ENCODE results near the gene DSC3. TPM values are rescaled to one million over a fixed set of nuclear protein-coding genes. Genes with fewer than 3 reads are reported as not detected.
"Not testable (repeated sequence)": the region's sequence is repeated elsewhere in the genome, so short reads cannot be mapped to it uniquely, and the experiment has no call there.

The DSC3 gene
- total RNA-seq, 2 donors from 2014 or later = 0.22 to 0.34 TPM

DNA sequence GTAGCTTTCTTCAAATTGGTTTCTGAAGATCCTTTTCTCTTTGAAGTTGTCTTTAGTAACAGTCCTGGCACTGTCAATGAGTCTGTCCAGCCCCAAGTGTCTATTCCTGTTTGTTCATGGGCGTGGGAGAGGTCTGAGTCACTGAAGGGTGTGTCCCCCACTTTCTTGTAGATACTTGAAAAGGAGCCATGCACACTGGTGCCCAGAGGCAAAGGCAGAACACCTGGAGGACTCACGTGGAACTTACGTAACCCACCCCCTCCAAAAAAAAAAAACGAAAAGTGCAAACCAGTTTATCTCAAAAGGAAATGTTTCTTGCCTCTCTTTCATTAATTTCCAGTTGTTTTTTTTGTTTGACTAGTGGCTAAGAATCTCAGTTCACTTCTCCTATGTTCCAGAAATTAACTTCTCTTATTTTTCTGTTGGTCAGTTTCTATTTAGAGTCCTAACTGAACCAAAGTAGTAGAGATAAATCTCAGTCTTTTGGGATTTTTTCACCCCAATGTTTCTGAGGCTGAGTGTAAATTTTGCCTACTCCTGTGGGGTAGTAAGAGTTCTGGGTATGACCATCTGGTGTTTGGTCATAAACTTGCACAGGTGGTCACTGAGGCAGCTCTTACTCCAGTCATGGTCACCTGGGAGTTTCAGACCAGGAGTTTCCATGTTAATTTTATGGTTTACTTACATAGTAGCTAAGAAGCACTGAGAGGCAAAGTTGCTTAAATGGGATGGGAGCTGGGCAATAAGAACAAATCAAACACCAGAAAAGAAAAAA lies 54.9 kb downstream of the DSC3 start:
- peak; percentile 96 for ATAC-seq
- DNase-seq = peak; percentile 28 to 66
- intact Hi-C loops (cut with DNase I, micrococcal nuclease) = no loop called here

DNA sequence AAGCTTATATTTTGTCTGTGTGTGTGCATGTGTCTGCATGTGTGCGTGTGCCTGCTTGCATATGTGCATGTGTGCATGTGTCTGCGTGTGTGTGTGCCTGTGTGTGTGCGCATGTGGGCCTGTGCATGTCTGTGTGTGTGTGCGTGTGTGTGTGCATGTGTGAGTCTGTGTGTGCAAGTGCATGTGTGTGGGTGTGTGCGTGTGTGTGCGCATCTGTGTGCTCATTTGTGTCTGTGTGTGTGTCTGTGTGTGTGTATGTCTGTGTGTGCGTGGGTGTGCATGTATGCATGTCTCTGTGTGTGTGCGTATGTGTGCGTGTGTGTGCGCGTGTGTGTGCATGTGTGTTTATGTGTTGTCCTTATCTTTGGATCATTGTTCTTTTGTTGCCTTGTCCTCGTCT lies 56.8 kb downstream of the DSC3 start:
- intact Hi-C loops (cut with DNase I, micrococcal nuclease) = no loop called here
- DNase-seq (no peak), ATAC-seq (no peak)

DNA sequence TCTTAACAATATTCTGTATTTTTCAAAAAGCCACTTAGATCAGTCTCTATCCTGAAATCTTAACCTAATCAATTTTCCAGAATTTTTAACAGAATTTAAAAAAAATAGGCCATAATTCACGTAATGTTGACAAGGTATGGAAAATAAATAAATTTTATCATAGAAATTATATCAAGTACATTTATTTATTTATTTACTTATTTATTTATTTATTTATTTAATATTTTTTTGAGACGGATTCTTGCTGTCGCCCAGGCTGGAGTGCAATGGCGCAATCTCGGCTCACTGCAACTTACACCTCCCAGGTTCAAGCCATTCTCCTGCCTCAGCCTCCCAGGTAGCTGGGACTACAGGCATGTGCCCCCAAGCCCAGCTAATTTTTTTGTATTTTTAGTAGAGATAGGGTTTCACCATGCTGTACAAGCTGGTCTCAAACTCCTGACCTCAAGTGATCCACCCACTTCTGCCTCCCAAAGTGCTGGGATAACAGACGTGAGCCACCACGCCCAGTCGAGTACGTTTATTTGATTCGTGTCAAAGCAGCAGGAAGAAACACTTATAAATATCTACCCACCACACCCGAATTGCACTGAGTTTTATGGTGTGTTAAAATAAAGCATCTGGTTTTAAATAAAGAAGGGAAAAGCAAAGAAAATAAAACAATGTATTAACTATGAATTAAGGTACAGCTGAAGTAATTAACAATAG lies 60.1 kb downstream of the DSC3 start:
- peak; percentile 49 to 54 for DNase-seq
- ATAC-seq = peak; percentile 84
- intact Hi-C loops (cut with DNase I, micrococcal nuclease) = no loop called here

GRCh38 chr18:30978091-30978490 lies 64.5 kb downstream of the DSC3 start:
- ATAC-seq; DNase-seq; intact Hi-C loops (cut with DNase I, micrococcal nuclease): not testable (repeated sequence)

DNA sequence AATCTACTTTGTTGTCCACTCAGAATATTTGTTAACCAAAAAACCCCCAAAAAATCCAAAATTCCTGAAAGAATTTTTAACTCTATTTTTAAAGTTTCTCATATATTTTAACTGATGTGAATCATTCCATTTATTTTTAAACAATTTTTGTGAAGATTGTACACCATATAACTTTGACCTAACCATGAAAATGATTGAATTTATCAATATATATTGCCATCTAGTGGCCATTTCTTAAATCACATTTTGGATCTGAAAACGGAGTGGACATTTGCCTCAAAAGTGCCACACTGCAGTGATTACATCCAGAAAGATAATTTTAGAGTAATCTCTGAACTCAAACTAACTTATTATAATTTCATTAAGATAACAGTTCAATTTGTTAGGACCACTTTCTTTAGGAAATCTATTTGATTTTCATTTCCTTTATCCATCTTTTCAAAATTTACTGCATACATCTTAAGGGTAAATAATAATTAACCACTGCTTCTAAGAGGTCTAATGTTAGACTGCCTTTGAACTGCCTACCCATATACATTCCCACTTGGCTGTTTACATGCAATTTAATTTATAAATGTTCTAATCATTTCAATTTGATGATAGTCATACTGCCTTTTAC lies 71.1 kb downstream of the DSC3 start:
- ATAC-seq = peak; percentile 61
- intact Hi-C loops (cut with DNase I, micrococcal nuclease) = loop anchor here in 1 of 2 donors (5.0 kb wide), 1 partner anchor 1099 kb away; no protein-coding TSS in a partner anchor
- no peak for DNase-seq

DNA sequence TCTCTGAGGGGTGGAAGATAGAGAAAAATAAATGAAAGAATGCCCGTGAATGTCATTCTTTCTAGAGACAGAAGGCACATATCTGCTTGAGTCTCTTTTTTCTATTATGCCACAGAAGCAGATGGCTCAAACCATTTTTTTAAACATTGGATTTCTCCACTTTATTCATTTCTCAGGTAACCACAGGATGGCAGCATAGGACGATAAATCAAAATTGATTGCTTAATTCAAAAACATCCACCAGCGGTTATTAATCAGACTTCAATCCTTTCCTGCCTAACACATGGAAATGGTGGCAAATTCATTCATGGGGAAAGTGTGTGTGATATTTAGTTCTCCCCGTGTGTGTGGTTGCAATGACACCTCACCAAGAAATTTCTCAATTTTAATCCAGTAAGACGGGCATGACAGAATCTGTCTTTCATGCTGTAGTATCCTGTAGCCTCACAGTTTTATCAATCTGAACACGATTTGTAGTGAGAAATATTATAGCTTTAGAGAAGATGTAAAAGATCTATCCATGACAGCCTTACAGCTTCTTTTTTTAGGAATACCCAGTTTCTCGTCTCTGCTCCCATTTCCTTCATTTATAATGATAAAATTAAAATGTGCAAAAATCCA lies 72.2 kb downstream of the DSC3 start:
- ATAC-seq (peak; percentile 65), DNase-seq (no peak)
- intact Hi-C loops (cut with DNase I, micrococcal nuclease) = loop anchor here in 1 of 2 donors (5.0 kb wide), 1 partner anchor 1098 kb away; no protein-coding TSS in a partner anchor

DNA sequence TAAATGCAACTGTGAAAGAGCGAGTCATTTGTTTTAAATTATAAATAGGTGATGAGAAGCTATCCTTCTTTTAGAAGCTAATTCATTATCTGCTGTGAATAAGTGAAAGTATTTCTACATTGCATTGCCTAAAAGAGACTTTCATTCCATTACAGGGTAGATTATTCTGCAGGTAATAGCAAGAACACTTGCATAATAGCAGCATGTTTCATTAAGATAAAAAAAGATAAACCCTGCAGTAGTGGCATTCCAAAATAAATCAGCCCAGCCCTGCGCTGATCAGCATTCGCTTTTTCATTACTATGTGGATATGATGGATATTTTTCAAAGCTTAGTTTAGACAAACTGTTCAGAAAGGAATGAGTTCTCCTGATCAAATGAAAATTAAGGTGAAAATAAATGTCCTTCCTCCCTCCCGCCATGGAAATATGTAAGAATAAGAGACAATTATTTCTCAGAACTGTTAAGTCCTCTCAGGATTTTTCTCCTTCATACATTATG lies 72.8 kb downstream of the DSC3 start:
- no peak for DNase-seq
- intact Hi-C loops (cut with DNase I, micrococcal nuclease) = loop anchor here in 1 of 2 donors (5.0 kb wide), 1 partner anchor 1097 kb away; no protein-coding TSS in a partner anchor
- no peak for ATAC-seq

DNA sequence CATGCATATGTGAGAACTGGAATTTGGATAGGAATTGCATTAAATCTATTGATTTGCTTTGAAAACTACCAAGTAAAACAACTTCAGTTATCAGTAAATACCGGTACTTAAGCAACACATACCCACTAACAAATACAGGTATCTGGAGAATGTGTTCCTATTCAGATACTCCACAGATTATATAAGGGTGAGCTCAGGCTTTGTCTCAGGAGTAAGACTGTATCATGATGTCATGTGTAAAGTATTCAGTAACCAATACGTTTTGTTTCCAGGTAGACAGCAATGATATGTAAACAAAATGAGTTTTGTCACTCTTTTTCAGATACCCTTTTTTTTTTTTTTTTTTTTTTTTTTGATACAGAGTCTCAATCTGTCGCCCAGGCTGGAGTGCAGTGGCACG lies 74.8 kb downstream of the DSC3 start:
- ATAC-seq (no peak), DNase-seq (no peak)
- intact Hi-C loops (cut with DNase I, micrococcal nuclease) = no loop called here

DNA sequence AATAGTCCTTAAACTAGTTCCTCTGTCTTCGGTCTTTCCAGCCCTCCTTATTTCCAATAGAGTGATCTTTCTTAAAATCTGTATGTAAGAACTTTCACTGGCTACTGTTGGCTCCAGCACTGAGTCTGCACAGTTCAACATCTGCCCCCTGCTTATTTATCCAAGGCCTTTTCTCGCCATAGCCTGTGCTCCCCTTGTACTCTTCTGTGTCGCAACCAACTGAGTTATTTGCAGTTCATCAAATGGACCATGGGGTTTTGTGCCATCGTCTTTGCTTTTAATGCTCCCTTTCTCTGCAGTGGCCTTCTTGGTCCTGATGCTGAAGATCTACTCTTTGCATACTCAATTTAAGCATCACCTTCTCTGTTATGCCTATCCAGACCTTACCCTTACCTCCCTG lies 77.3 kb downstream of the DSC3 start:
- intact Hi-C loops (cut with DNase I, micrococcal nuclease) = no loop called here
- DNase-seq (no peak), ATAC-seq (no peak)

DNA sequence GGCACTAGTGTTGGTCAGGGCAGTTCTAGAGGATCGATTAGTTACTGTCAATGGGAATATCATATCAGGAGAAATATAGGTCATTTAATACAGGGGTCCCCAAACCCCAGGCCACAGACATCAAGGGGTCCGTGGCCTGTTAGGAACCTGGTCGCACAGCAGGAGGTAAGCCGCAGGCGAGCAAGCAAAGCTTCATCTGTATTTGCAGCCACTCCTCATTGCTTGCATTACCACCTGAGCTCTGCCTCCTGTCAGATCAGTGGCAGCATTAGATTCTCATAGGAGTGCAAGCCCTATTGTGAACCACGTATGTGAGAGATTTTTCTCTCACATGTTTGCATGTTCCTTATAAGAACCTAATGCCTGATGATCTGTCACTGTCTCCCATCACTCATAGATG lies 81.9 kb downstream of the DSC3 start:
- no peak for DNase-seq
- intact Hi-C loops (cut with DNase I, micrococcal nuclease) = no loop called here
- ATAC-seq = no peak

- DNase-seq = no peak
- intact Hi-C loops (cut with DNase I, micrococcal nuclease) = no loop called here
- no peak for ATAC-seq
Measured at GRCh38 chr18:30957066-30957465, 85.5 kb downstream of the DSC3 start.

DNA sequence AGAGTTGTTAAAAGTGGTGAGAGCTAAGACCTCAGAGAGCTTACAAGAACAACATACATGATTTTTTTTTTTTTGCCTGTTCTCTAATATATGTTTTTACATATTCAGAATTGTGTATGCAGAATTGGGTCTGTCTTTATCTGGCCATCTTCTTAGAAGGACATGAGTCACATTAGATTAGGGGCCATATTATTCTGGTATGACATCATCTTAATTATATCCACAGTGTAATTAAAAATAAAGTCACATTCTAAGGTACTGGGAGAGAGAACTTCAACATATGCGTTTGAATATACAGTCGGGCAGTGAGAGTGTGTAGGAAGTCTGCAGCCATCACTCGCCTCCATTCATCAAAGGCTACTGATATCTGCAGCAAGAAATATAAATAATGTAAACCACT lies 88.3 kb downstream of the DSC3 start:
- DNase-seq = no peak
- intact Hi-C loops (cut with DNase I, micrococcal nuclease) = no loop called here
- ATAC-seq = no peak

DNA sequence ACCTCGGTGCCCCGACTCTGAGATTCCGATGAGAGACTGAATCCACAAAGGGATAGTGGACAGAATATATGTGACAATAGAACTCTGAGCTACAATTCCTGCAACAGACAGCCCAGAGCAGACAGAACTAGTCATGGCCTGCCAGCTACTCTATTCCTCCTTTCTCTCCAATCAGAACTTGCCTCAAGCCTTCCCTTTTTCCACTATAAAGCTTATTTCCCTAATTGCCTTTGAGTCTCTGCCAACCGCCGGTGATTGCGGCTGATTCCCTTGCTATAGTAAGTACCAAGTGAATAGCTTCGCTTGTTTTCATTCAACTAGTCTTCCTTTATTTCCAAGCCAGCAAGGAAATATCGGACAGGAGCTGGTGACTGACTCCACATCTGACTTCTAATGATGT lies 96.8 kb downstream of the DSC3 start:
- ATAC-seq = peak; percentile 78

DNA sequence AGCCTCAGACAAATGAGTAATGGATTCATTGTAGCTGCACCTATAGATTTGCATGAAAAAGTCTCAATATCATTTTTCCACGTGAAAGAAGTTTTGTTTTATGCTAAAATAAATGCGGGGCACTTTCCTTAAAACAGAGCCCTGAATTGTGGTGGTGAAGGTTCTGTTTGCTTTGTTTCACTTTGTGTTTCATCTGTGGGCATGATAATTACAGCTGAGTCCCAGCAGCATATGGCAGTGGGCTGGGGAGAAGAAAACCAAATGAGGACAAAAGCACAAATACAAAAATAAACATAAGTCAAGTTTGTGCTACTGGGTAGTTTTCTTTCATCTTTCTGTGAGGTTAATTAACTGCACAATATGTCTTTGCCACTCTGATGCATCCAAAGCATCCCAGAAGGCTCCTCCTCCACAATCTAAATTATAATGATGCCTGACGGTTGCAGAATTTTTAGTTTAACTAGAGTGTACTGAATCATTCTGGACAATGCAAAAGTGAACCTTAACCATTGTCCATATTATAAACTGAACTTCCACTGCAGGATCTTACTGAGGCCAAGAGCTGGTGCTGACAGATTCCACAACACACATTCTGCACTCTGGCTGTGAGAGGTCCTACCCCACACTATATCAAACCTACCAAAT lies 97.6 kb downstream of the DSC3 start:
- intact Hi-C loops (cut with DNase I, micrococcal nuclease) = no loop called here
- ATAC-seq (no peak), DNase-seq (no peak)

More for the DNA sequence above, 96.8 kb downstream of the DSC3 start:
- intact Hi-C loops (cut with DNase I, micrococcal nuclease) = no loop called here
- peak in 1 of 2 donors; percentile 25 for DNase-seq

DNA sequence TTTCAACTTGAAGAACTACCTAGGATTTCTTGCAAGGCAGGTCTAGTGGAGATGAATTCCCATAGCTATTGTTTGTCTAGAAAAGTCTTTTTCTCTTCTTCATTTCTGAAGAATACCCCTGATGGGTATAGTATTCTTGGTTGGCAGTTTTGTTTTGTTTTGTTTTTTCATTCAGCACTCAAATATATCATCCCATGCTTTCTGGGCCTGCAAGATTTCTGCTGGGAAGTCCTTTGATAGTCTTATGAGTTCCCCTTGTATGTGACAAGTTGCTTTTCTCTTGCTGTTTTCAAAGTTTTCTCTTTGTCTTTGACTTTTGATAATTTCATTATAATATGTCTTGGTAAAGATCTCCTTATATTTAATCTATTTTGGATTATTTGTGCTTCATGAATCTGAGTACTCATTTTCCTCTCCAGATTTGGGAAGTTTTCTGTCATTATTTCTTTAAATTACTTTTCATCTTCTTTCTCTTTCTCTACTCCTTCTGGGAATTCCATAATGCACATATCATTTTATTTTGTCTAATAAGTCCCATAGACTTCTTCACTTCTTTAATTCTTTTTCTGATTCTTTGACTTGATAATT lies 101.5 kb downstream of the DSC3 start:
- no peak for ATAC-seq
- intact Hi-C loops (cut with DNase I, micrococcal nuclease) = no loop called here
- no peak for DNase-seq

Data from left colon (tissue), 2 donors.